ENCODE results near the gene MGAT4C. TPM values are rescaled to one million over a fixed set of nuclear protein-coding genes. Genes with fewer than 3 reads are reported as not detected.
A peak's percentile ranks its signal among the peaks of the same experiment; 100 is the strongest.
"Not testable (repeated sequence)": the region's sequence is repeated elsewhere in the genome, so short reads cannot be mapped to it uniquely, and the experiment has no call there.

Gene MGAT4C
- 0.41 TPM for total RNA-seq

GRCh38 chr12:86256163-86256562 is at the start of gene MGAT4C:
TSS of gene MGAT4C (minus strand) at chr12:86256391.
- DNase-seq = peak; percentile 47

GRCh38 chr12:86296396-86296795 is 40.2 kb upstream of the MGAT4C start:
- not testable (repeated sequence) for DNase-seq

- DNase-seq = no peak
These were observed 37.6 kb upstream of the MGAT4C start for GRCh38 chr12:86293682-86294240.

- DNase-seq = no peak
These were observed 36.3 kb upstream of the MGAT4C start for GRCh38 chr12:86292480-86292879.

DNA sequence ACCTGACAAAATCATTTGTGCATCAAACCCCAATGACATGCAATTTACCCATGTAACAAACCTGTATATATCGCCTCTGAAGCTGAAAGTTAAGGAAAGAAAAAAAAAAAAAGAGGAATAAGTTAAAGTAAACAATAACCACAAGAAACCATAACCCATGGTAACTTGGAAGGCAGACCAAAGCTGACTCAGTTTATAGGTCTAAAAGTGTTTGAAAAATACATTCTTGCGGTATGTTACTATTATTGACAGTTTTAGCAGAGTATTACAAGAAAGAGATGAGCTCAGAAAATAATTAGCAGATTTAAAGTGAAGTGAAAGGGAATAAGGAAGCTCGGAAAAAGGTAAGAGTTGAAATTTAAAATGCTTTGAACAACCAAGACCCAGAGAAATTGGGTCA is 34.4 kb upstream of the MGAT4C start:
- DNase-seq = no peak

GRCh38 chr12:86286119-86286518 is 29.9 kb upstream of the MGAT4C start:
- no peak for DNase-seq

DNA sequence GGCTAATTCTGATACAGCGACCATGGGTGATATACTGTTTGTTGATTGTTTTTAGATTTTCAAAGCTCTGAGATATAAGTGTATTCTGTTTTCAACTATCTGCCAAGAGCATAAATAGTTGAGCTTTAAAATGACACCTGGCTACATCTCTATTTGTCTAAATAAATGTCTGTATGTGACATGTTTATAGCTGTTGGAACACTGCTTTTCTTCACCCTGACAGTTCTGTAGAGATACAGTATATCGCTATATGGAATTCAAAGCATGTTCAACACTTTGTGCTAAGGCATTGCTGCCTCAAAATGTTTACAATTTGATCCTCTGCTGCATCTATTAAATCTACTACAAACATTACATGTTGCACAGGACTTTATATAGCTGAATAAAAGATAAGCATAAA is 27.4 kb upstream of the MGAT4C start:
- no peak for DNase-seq

DNA sequence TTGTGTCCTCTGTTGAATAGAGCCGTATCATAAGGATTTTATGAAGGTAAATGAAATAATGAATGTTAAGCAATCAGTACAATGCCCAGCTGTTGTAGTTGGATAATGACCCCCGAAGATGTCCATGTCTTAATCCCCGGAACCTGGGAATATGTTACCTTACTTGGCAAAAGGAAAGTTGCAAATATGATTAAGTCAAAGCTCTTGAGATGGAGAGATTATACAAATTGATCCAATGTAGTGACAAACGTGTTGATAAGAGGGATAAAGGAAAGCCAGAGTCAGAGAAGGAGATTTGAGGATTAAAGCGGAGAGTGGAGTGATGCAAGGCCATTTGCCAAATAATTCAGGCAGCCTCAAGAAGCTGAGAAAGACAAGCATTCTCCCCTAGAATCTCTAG is 19.2 kb upstream of the MGAT4C start:
- DNase-seq = no peak

DNA sequence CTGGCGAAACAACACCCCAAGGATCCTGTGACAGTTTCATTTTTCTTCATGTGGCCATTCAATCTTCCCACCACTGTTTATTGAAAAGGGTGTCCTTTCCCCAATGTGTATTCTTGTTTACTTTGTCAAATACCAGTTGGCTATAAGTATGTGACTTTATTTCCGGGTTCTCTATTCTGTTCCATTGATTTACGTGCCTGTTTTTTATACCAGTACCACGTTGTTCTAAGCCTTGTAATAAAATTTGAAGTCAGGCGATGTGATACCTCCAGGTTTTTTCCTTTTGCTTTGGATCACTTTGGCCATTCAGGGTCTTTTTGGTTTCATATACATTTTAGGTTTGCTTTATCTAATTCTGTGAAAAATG is 9.1 kb upstream of the MGAT4C start:
- no peak for DNase-seq

DNA sequence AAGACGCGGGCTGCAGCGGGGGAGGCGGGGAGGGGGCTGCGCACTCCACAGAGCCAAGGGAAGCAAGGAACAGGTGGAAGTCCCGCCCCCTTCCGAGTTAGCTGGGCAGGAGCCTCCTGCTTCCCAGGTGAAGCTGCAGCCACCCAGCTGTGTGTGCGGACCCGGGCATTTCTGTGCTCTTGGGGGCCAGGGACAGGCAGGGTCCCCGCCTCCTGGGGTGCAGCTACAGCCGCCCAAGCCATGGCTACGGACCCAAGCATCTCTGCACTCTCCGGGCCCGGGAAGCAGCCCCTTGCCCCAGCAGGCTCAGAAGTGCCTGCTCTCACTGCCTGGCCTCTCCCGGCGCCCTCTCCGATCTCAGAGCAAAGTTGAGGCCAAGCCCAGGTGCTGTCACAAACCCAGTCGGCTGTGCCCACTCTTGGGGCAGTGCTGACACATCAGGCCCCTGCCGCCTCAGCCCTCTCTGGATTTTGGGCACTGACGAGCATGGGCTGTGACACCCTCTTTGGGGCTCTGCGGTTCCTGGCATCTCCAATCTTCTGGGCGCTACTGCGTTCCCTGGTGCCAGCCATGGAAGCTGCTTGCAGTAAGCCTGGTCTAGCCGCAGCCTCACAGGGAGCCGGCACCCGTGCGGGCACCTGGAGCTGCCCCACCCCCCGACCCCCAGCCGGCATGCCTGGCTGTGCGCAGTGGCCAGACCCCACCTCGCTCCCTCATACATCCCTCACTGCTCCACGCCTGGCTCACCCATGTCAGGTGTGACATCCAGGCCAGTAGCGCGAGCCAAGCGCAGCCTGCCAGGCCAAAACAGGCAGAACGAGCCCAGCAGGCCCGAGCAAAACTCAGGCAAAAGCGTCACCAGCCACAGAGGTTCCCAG is 8.5 kb upstream of the MGAT4C start:
- peak; percentile 41 for DNase-seq

DNA sequence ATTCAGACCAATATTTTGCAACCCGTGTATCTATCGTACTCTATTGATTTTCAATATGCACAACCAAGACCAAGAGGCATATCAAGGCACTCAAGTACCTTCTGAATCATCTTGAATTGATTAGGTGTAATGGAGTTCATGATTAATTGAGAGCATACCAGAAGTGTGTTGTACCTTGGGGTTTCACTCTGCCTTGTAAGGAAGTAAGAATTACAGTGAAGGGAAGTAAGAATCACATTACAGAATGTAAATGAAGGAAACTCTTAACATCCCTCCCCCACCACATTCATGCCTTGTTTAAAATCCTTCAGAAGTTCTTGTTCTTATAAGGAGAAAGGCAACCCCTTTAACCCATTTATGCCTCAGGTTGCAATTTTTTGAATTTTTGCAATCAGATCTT is 5.4 kb upstream of the MGAT4C start:
- no peak for DNase-seq

DNA sequence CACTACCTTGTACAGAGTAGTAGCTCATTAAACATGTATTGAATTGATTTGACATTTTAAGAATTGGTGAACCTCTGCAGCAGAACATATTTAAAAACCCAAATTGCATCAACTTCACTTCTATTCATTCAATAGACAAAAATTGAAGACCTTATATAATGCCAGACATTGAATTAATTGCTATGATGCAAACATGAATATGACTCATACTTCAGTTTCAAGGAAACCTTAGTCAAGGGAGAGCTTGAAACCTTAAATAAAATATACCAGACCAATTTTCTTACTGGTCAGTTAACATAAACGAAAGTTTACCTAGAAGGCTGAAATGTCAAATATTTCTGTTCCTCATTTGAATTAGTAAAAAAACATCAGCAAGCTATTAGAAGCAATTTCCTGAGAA is 5.0 kb upstream of the MGAT4C start:
- DNase-seq = no peak

GRCh38 chr12:86260183-86260582 is 4.0 kb upstream of the MGAT4C start:
- DNase-seq = no peak

- DNase-seq = no peak
These were observed 943 bp upstream of the MGAT4C start for GRCh38 chr12:86257134-86257533.

GRCh38 chr12:86254399-86255107 is 1.6 kb downstream of the MGAT4C start:
- DNase-seq = no peak

DNA sequence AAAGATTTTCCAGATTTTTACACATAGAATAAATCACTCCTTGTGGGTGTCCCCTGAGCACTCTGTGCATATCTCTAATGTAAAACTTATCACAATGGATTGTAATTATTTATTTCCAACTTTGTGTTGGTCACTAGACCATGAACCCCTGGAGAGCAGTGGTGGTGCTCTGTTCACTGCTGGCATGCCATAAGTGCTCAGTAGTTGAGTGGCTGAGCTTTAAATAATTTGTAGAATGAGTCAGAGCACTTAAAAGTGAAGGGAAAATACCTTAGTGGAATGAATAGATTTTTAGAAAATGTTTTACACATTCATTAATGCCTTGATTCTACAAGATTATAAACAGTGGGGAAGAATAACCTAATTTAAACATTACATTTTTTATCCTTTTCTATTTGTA is 6.3 kb downstream of the MGAT4C start:
- no peak for DNase-seq

GRCh38 chr12:86249276-86249675 is 6.9 kb downstream of the MGAT4C start:
- DNase-seq = no peak

GRCh38 chr12:86247871-86248270 is 8.3 kb downstream of the MGAT4C start:
- DNase-seq = no peak

GRCh38 chr12:86241600-86241999 is 14.6 kb downstream of the MGAT4C start:
- no peak for DNase-seq

GRCh38 chr12:86234316-86234855 is 21.8 kb downstream of the MGAT4C start:
- no peak for DNase-seq

- DNase-seq = no peak
These were observed 23.1 kb downstream of the MGAT4C start for GRCh38 chr12:86233126-86233525.

DNA sequence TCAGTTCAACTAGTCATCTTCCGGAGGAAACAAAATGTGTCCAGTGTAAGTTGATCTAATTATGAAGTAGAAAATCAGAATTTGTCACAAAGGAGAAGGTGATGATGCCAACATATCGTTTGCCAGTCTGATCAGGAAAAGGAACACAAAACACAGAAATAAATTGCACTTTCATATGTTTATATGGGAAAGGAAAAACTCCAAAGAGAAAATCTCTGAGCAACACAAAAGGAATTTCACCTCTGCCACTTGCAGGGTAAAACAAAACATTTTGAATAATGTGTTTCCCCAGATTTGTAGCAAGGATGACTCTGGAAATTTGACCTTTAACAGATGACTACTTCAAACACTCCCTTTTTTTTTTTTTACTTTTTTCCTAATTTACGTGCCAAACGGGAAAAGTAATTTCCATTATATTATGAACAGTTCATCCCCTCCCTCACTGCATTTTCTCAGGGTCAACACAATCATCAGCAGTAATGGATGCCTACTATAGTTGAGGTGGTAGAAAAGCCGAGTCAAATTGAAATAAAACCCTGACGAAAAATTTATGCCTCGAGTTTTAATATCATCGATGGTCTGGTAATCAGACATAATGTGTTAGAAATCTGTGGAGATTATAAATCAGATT is 25.6 kb downstream of the MGAT4C start:
- DNase-seq = no peak

DNA sequence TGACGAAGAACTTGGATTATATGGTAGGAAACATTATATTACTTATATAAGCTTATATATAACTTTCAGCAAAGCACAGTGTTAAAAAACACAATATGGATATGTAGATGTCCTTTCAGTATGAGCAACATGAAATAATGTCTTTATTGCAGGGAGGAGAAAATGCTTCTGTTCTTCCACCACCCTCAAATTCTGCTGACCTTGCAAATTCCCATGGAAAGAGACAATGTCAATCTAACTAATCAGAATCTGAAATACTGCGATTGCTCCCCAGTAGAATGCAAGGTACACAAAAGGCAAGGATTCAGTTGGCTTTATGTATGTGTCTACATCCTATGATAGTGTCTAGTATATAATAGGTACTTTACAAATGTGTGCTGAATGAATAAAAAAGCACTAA is 26.4 kb downstream of the MGAT4C start:
- no peak for DNase-seq

Measured in tongue (tissue), 2 donors.